22Rv1 (cell line): ENCODE measurements around the gene MTHFD2L.

Source experiments
- ZFX ChIP-seq: fragments of 450-650 bp; IDR thresholded peaks from 2 replicates; pipeline ENCODE4 v1.6.1; 2017; ENCODE audit warnings: antibody characterized with exemption, borderline replicate concordance
- TF ChIP-seq, protein P1 (sequence below): fragments of 450-650 bp; IDR thresholded peaks from 2 replicates; pipeline ENCODE4 v1.5.1; 2017; ENCODE audit warnings: mild to moderate bottlenecking

DNA sequence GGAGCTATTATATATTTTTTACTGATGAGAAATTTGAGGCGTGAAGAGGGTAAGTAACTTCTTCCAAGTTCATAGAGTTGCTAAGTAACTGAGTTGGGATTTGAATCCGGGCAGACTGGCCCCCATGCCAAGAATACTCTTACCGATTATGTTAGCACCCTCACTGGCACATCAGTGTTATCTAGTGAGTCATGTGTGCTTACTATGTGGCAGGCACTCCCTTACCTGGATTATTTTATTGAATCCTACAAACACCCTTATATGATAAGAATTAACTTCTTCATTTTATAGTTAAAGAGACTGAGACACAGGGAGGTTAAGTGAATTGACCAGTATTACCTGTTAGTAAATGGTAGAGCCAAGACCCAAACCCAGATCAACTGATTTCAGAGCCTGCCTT lies 20.9 kb downstream of the MTHFD2L start:
- TF ChIP-seq, protein P1, sequence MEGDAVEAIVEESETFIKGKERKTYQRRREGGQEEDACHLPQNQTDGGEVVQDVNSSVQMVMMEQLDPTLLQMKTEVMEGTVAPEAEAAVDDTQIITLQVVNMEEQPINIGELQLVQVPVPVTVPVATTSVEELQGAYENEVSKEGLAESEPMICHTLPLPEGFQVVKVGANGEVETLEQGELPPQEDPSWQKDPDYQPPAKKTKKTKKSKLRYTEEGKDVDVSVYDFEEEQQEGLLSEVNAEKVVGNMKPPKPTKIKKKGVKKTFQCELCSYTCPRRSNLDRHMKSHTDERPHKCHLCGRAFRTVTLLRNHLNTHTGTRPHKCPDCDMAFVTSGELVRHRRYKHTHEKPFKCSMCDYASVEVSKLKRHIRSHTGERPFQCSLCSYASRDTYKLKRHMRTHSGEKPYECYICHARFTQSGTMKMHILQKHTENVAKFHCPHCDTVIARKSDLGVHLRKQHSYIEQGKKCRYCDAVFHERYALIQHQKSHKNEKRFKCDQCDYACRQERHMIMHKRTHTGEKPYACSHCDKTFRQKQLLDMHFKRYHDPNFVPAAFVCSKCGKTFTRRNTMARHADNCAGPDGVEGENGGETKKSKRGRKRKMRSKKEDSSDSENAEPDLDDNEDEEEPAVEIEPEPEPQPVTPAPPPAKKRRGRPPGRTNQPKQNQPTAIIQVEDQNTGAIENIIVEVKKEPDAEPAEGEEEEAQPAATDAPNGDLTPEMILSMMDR = no peak
- no peak for TF ChIP-seq ZFX
